Measurements from ENCODE around the gene MTOR.

DNA sequence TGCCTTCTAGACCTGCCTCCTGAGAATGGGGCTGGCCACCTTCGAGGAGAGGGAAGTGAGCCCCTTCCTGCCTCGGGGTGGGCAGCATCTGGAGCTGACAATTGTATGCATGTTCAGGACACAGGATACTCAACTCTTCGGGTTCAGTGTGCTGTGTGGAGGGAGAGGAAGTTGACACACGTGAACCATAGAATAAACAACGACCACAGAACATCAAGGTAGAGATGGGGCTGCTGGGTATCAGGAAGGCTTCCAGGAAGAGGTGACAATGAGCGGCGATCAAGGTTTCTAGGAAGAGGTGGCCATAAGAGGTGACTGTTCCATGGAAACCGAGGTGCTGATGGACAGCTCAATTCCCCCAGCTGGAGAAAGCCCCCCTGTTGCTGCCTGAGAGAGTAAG is 32.6 kb upstream of the MTOR start:
- TF ChIP-seq CTCF (IDR thresholded peaks at IDR 0.05) (no peak), POLR2A (IDR thresholded peaks at IDR 0.05) (no peak)
